Colonic mucosa (tissue), 4 donors: Measurements from ENCODE around the gene ASH1L. TPM values are rescaled to one million over a fixed set of nuclear protein-coding genes. Genes with fewer than 3 reads are reported as not detected.
A peak's percentile ranks its signal among the peaks of the same experiment; 100 is the strongest.

Experiments
- DNase-seq: peaks from one replicate; pipeline ENCODE4 v3.0.0-alpha.2; 2020
- H3K27ac ChIP-seq: fragments of 200-600 bp; one replicate; pipeline ENCODE4 v1.8.0; 2021
- H3K27me3 ChIP-seq: fragments of 200-600 bp; one replicate; pipeline ENCODE4 v1.8.0; 2021
- H3K36me3 ChIP-seq: fragments of 200-600 bp; one replicate; pipeline ENCODE4 v1.8.0; 2021
- H3K4me1 ChIP-seq: fragments of 200-600 bp; one replicate; pipeline ENCODE4 v1.8.0; 2021; ENCODE audit warnings: mild to moderate bottlenecking
- H3K4me3 ChIP-seq: fragments of 200-600 bp; one replicate; pipeline ENCODE4 v1.8.0; 2021
- H3K9ac ChIP-seq, 2 donors: one replicate each; pipeline ENCODE4 v1.7.0; 2013; ENCODE audit warnings: control low read depth in 2 of 2, low read depth in 2 of 2, low read length in 2 of 2
- H3K9me3 ChIP-seq: fragments of 200-600 bp; one replicate; pipeline ENCODE4 v1.8.0; 2021
- CTCF ChIP-seq: fragments of 200-600 bp; IDR thresholded peaks from one replicate; pipeline ENCODE4 v1.8.0; 2022; ENCODE audit warnings: antibody characterized with exemption, mild to moderate bottlenecking
- intact Hi-C: fragments of 100-400 bp; cut with DNase I; formaldehyde crosslinking; loops from one replicate; pipeline ENCODE4 v1.14.1; 2022
- total RNA-seq, 2 donors: library from RNA; stranded (reverse); fragmentation: NEBNext Ultra II Directional in 1 of 2; extraction: Animal tissue kit (Norgen Biotek cat#: 25700) in 1 of 2; gene quantifications; one replicate each; pipeline ENCODE4 v1.2.1, GENCODE V29; 2021
- donor health status: healthy.
- donor health status: DM: no; HTN: no; CAD: no.
- donor health status: DM: no; HTN: no; CAD: no.

The ASH1L gene
- total RNA-seq, 2 donors from 2014 or later = 37.7 to 47.2 TPM

- Histone ChIP-seq H3K4me1 (peaks cover 1% of the 10 kb centered on the region), H3K27me3 (no peaks in the 10 kb centered on the region), H3K9me3 (no peaks in the 10 kb centered on the region), H3K4me3 (no peak overlapping the region), H3K9ac (peak overlapping the region in 1 of 2 donors; percentile 7), H3K36me3 (no peaks in the 10 kb centered on the region), H3K27ac (no peak overlapping the region)
- intact Hi-C loops = no loop called here
- no peak for TF ChIP-seq CTCF
- DNase-seq = no peak
Observed at GRCh38 chr1:155304558-155305063, 258.0 kb downstream of the ASH1L start.

GRCh38 chr1:155301342-155301841, 261.2 kb downstream of the ASH1L start, which contains the start of gene PKLR:
Gene PKLR, minus strand, starts transcription at chr1:155301438. Its CDS starts 43 bp downstream, at chr1:155301395.
- Histone ChIP-seq H3K4me1 (no peaks in the 10 kb centered on the region), H3K36me3 (no peaks in the 10 kb centered on the region), H3K9ac (peak within 1 kb of the TSS in 1 of 2 donors; percentile 18), H3K4me3 (no peak within 1 kb of the TSS), H3K27me3 (no peaks in the 10 kb centered on the region), H3K27ac (no peak within 1 kb of the TSS), H3K9me3 (no peaks in the 10 kb centered on the region)
- intact Hi-C loops = no loop called here
- no peak for TF ChIP-seq CTCF
- no peak for DNase-seq

GRCh38 chr1:155300553-155301329, 261.9 kb downstream of the ASH1L start:
- Histone ChIP-seq H3K9me3 (no peaks in the 10 kb centered on the region), H3K4me3 (no peak overlapping the region), H3K9ac (peak overlapping the region in 1 of 2 donors; percentile 18), H3K27me3 (no peaks in the 10 kb centered on the region), H3K36me3 (no peaks in the 10 kb centered on the region), H3K4me1 (no peaks in the 10 kb centered on the region), H3K27ac (no peak overlapping the region)
- TF ChIP-seq CTCF = no peak
- DNase-seq = peak; percentile 57
- intact Hi-C loops = no loop called here

GRCh38 chr1:155300024-155300423, 262.6 kb downstream of the ASH1L start:
- H3K27ac ChIP-seq = no peak overlapping the region
- intact Hi-C loops = no loop called here
- no peak overlapping the region for H3K9ac ChIP-seq
- H3K27me3 ChIP-seq = peaks cover 5% of the 10 kb centered on the region
- H3K9me3 ChIP-seq = no peaks in the 10 kb centered on the region
- TF ChIP-seq CTCF = no peak
- H3K36me3 ChIP-seq = no peaks in the 10 kb centered on the region
- no peaks in the 10 kb centered on the region for H3K4me1 ChIP-seq
- H3K4me3 ChIP-seq = no peak overlapping the region
- no peak for DNase-seq

- DNase-seq = no peak
- H3K27me3 ChIP-seq = peaks cover 11% of the 10 kb centered on the region
- H3K36me3 ChIP-seq = no peaks in the 10 kb centered on the region
- no peak overlapping the region for H3K4me3 ChIP-seq
- no peaks in the 10 kb centered on the region for H3K9me3 ChIP-seq
- no peak for TF ChIP-seq CTCF
- H3K4me1 ChIP-seq = no peaks in the 10 kb centered on the region
- no peak overlapping the region for H3K27ac ChIP-seq
- intact Hi-C loops = no loop called here
- no peak overlapping the region for H3K9ac ChIP-seq
Observed at GRCh38 chr1:155297384-155297783, 265.2 kb downstream of the ASH1L start.
